Mucosa of rectum (tissue), 2 donors: ENCODE data around the gene GPI.
"Not testable (repeated sequence)": the region's sequence is repeated elsewhere in the genome, so short reads cannot be mapped to it uniquely, and the experiment has no call there.

Experiments
- H3K27ac ChIP-seq, 2 donors: one replicate each; pipeline ENCODE4 v1.7.0; 2013; ENCODE audit warnings: inconsistent platforms in 2 of 2, low read depth in 2 of 2, low read length in 2 of 2
- H3K27me3 ChIP-seq, 2 donors: one replicate each; pipeline ENCODE4 v1.7.0; 2013; ENCODE audit warnings: low read length in 2 of 2; ENCODE audit not compliant: control insufficient read depth in 2 of 2, insufficient read depth in 2 of 2
- H3K36me3 ChIP-seq, 2 donors: one replicate each; pipeline ENCODE4 v1.7.0; 2013; ENCODE audit warnings: low read length in 2 of 2; ENCODE audit not compliant: control insufficient read depth in 2 of 2, insufficient read depth in 2 of 2
- H3K4me1 ChIP-seq, 2 donors: one replicate each; pipeline ENCODE4 v1.7.0; 2013; ENCODE audit warnings: low read length in 2 of 2, mild to moderate bottlenecking in 1 of 2; ENCODE audit not compliant: control insufficient read depth in 2 of 2, insufficient read depth in 2 of 2
- H3K4me3 ChIP-seq, 2 donors: one replicate each; pipeline ENCODE4 v1.7.0; 2013; ENCODE audit warnings: low read length in 2 of 2
- H3K9ac ChIP-seq, 2 donors: one replicate each; pipeline ENCODE4 v1.7.0; 2013; ENCODE audit warnings: low read length in 2 of 2, low read depth in 1 of 2, mild to moderate bottlenecking in 1 of 2
- H3K9me3 ChIP-seq, 2 donors: one replicate each; pipeline ENCODE4 v1.7.0; 2013; ENCODE audit warnings: low read length in 2 of 2; ENCODE audit not compliant: control insufficient read depth in 2 of 2
- donor health status: healthy.
- donor health status: Normal muscosa, but diverticular disease.

The GPI gene

GRCh38 chr19:34365463-34366401 lies 736 bp downstream of the GPI start:
- peak overlapping the region; percentile 81 to 83 for H3K9ac ChIP-seq
- peaks cover 11 to 12% of the 10 kb centered on the region in 2 donors for H3K4me1 ChIP-seq
- peak overlapping the region; percentile 82 to 86 for H3K4me3 ChIP-seq
- H3K27ac ChIP-seq, result peak overlapping the region; percentile 70 to 82
- no peaks in the 10 kb centered on the region for H3K27me3 ChIP-seq
- H3K9me3 ChIP-seq, result no peaks in the 10 kb centered on the region
- peaks cover 26 to 39% of the 10 kb centered on the region in 2 donors for H3K36me3 ChIP-seq

- H3K4me1 ChIP-seq, result peaks cover 11 to 12% of the 10 kb centered on the region in 2 donors
- peak overlapping the region in 1 of 2 donors; percentile 81 for H3K9ac ChIP-seq
- H3K36me3 ChIP-seq, result peaks cover 30 to 45% of the 10 kb centered on the region in 2 donors
- peak overlapping the region in 1 of 2 donors; percentile 86 for H3K4me3 ChIP-seq
- H3K27ac ChIP-seq, result no peak overlapping the region
- H3K27me3 ChIP-seq, result no peaks in the 10 kb centered on the region
- H3K9me3 ChIP-seq, result no peaks in the 10 kb centered on the region
These were observed 2.0 kb downstream of the GPI start for GRCh38 chr19:34366738-34367623.

- Histone ChIP-seq H3K27me3 (no peaks in the 10 kb centered on the region), H3K9ac (no peak overlapping the region), H3K9me3 (no peaks in the 10 kb centered on the region), H3K4me1 (peaks cover 11 to 12% of the 10 kb centered on the region in 2 donors), H3K4me3 (no peak overlapping the region), H3K27ac (no peak overlapping the region), H3K36me3 (peaks cover 34 to 45% of the 10 kb centered on the region in 2 donors)
These were observed 2.6 kb downstream of the GPI start for GRCh38 chr19:34367624-34367957.

GRCh38 chr19:34368338-34368737 lies 3.3 kb downstream of the GPI start:
- Histone ChIP-seq H3K27ac (no peak overlapping the region), H3K4me3 (no peak overlapping the region), H3K9ac (no peak overlapping the region), H3K27me3 (no peaks in the 10 kb centered on the region), H3K9me3 (no peaks in the 10 kb centered on the region), H3K36me3 (peaks cover 35 to 45% of the 10 kb centered on the region in 2 donors), H3K4me1 (peaks cover 11 to 12% of the 10 kb centered on the region in 2 donors)

- Histone ChIP-seq H3K4me1 (peaks cover 11 to 12% of the 10 kb centered on the region in 2 donors), H3K36me3 (peaks cover 35 to 47% of the 10 kb centered on the region in 2 donors)
- not testable (repeated sequence) for H3K4me3 ChIP-seq, H3K9me3 ChIP-seq, H3K9ac ChIP-seq, H3K27ac ChIP-seq, H3K27me3 ChIP-seq
These were observed 4.2 kb downstream of the GPI start for GRCh38 chr19:34369166-34369565.

- H3K36me3 ChIP-seq, result peaks cover 35 to 56% of the 10 kb centered on the region in 2 donors
- no peak overlapping the region for H3K27ac ChIP-seq
- H3K4me3 ChIP-seq, result no peak overlapping the region
- H3K27me3 ChIP-seq, result no peaks in the 10 kb centered on the region
- no peak overlapping the region for H3K9ac ChIP-seq
- H3K9me3 ChIP-seq, result no peaks in the 10 kb centered on the region
- H3K4me1 ChIP-seq, result peaks cover 9 to 11% of the 10 kb centered on the region in 2 donors
These were observed 5.1 kb downstream of the GPI start for GRCh38 chr19:34370117-34370516.

GRCh38 chr19:34370983-34371382 lies 6.0 kb downstream of the GPI start:
- peaks cover 42 to 64% of the 10 kb centered on the region in 2 donors for H3K36me3 ChIP-seq
- no peaks in the 10 kb centered on the region for H3K9me3 ChIP-seq
- no peak overlapping the region for H3K9ac ChIP-seq
- no peak overlapping the region for H3K4me3 ChIP-seq
- H3K4me1 ChIP-seq, result peaks cover 7% of the 10 kb centered on the region in 2 donors
- H3K27ac ChIP-seq, result no peak overlapping the region
- H3K27me3 ChIP-seq, result no peaks in the 10 kb centered on the region

GRCh38 chr19:34373601-34374288 lies 8.7 kb downstream of the GPI start:
- H3K4me1 ChIP-seq, result no peaks in the 10 kb centered on the region
- H3K27ac ChIP-seq, result no peak overlapping the region
- peaks cover 37 to 51% of the 10 kb centered on the region in 2 donors for H3K36me3 ChIP-seq
- H3K4me3 ChIP-seq, result no peak overlapping the region
- H3K27me3 ChIP-seq, result no peaks in the 10 kb centered on the region
- no peak overlapping the region for H3K9ac ChIP-seq
- no peaks in the 10 kb centered on the region for H3K9me3 ChIP-seq

GRCh38 chr19:34375598-34375997 lies 10.6 kb downstream of the GPI start:
- Histone ChIP-seq H3K27me3 (no peaks in the 10 kb centered on the region), H3K9me3 (no peaks in the 10 kb centered on the region), H3K36me3 (peaks cover 38 to 50% of the 10 kb centered on the region in 2 donors)

More at GRCh38 chr19:34375598-34375997, 10.6 kb downstream of the GPI start:
- H3K4me1 ChIP-seq, result no peaks in the 10 kb centered on the region
- H3K4me3 ChIP-seq, result no peak overlapping the region
- H3K9ac ChIP-seq, result no peak overlapping the region
- no peak overlapping the region for H3K27ac ChIP-seq
